ENCODE measurements around the gene CDH13. TPM values are rescaled to one million over a fixed set of nuclear protein-coding genes. Genes with fewer than 3 reads are reported as not detected.

Gene CDH13
- total RNA-seq, 4 donors from 2014 or later, result 5.8 to 36.7 (median 20.4) TPM

GRCh38 chr16:82852388-82853008, 225.7 kb downstream of the CDH13 start:
- Histone ChIP-seq H3K27me3 (no peaks in the 10 kb centered on the region), H3K4me1 (peaks cover 7 to 13% of the 10 kb centered on the region in 2 donors), H3K27ac (no peak overlapping the region), H3K36me3 (no peaks in the 10 kb centered on the region), H3K4me3 (no peak overlapping the region), H3K9me3 (no peaks in the 10 kb centered on the region)
- intact Hi-C loops (cut with DNase I; ENCODE audit: low total_unique reads) (no loop called here), in situ Hi-C loops (cut with MboI; ENCODE audit: low sequenced_read_pairs in 4 of 4) (no loop called here)
- TF ChIP-seq POLR2A (IDR thresholded peaks at IDR 0.05) (no peak), CTCF (IDR thresholded peaks at IDR 0.05 in 4 of 5, conservative IDR thresholded peaks at IDR 0.05 in 1 of 5) (no peak)
- DNase-seq, result no peak
- ATAC-seq, result no peak

GRCh38 chr16:82855471-82855870, 228.7 kb downstream of the CDH13 start:
- Histone ChIP-seq H3K4me1 (peaks cover 13 to 14% of the 10 kb centered on the region in 2 donors), H3K27ac (no peak overlapping the region), H3K27me3 (no peaks in the 10 kb centered on the region), H3K36me3 (no peaks in the 10 kb centered on the region), H3K9me3 (no peaks in the 10 kb centered on the region), H3K4me3 (no peak overlapping the region)
- TF ChIP-seq POLR2A (IDR thresholded peaks at IDR 0.05) (no peak), CTCF (IDR thresholded peaks at IDR 0.05 in 4 of 5, conservative IDR thresholded peaks at IDR 0.05 in 1 of 5) (no peak)
- in situ Hi-C loops (cut with MboI; ENCODE audit: low sequenced_read_pairs in 4 of 4), result no loop called here
- intact Hi-C loops (cut with DNase I; ENCODE audit: low total_unique reads), result no loop called here
- ATAC-seq, result no peak
- no peak for DNase-seq

- no peaks in the 10 kb centered on the region for H3K9me3 ChIP-seq
- TF ChIP-seq CTCF (IDR thresholded peaks at IDR 0.05 in 4 of 5, conservative IDR thresholded peaks at IDR 0.05 in 1 of 5) (no peak), POLR2A (IDR thresholded peaks at IDR 0.05) (no peak)
- no peak overlapping the region for H3K27ac ChIP-seq
- no peak overlapping the region for H3K4me3 ChIP-seq
- no peaks in the 10 kb centered on the region for H3K36me3 ChIP-seq
- DNase-seq, result no peak
- peaks cover 9 to 14% of the 10 kb centered on the region in 2 donors for H3K4me1 ChIP-seq
- in situ Hi-C loops (cut with MboI; ENCODE audit: low sequenced_read_pairs in 4 of 4), result no loop called here
- H3K27me3 ChIP-seq, result no peaks in the 10 kb centered on the region
- intact Hi-C loops (cut with DNase I; ENCODE audit: low total_unique reads), result no loop called here
- no peak for ATAC-seq
These were observed 231.1 kb downstream of the CDH13 start for GRCh38 chr16:82857693-82858365.

GRCh38 chr16:82859662-82860061, 232.9 kb downstream of the CDH13 start:
- no peaks in the 10 kb centered on the region for H3K27me3 ChIP-seq
- ATAC-seq (no peak), DNase-seq (no peak)
- intact Hi-C loops (cut with DNase I; ENCODE audit: low total_unique reads) (no loop called here), in situ Hi-C loops (cut with MboI; ENCODE audit: low sequenced_read_pairs in 4 of 4) (no loop called here)
- TF ChIP-seq CTCF (IDR thresholded peaks at IDR 0.05 in 4 of 5, conservative IDR thresholded peaks at IDR 0.05 in 1 of 5), result no peak
- no peak for TF ChIP-seq POLR2A (IDR thresholded peaks at IDR 0.05)
- H3K9me3 ChIP-seq, result no peaks in the 10 kb centered on the region
- peaks cover 9 to 14% of the 10 kb centered on the region in 2 donors for H3K4me1 ChIP-seq
- H3K27ac ChIP-seq, result no peak overlapping the region
- no peaks in the 10 kb centered on the region for H3K36me3 ChIP-seq
- H3K4me3 ChIP-seq, result no peak overlapping the region
